GM19468 (cell line): Measurements from ENCODE around the gene CTSK.
"Not testable (repeated sequence)": the region's sequence is repeated elsewhere in the genome, so short reads cannot be mapped to it uniquely, and the experiment has no call there.

Source experiments
- ATAC-seq: cut with Tn5 transposase; IDR thresholded peaks from one replicate; pipeline ENCODE4 v1.9.1; 2021; ENCODE audit warnings: mild to moderate bottlenecking, moderate library complexity, moderate number of reproducible peaks; ENCODE audit not compliant: unreplicated experiment; ENCODE audit errors: extremely low read depth

Gene CTSK

GRCh38 chr1:150808121-150808520, at the start of gene CTSK:
Gene CTSK (minus strand): TSS chr1:150808260. CDS start chr1:150806805, 1,455 bp downstream.
- ATAC-seq: no peak

- ATAC-seq: not testable (repeated sequence)
These were observed 44.7 kb upstream of the CTSK start for GRCh38 chr1:150852734-150853133.

GRCh38 chr1:150850801-150851362, 42.8 kb upstream of the CTSK start:
- not testable (repeated sequence) for ATAC-seq

- no peak for ATAC-seq
These were observed 38.5 kb upstream of the CTSK start for GRCh38 chr1:150846473-150847146.

GRCh38 chr1:150843474-150843873, 35.4 kb upstream of the CTSK start:
- no peak for ATAC-seq

- no peak for ATAC-seq
These were observed 34.9 kb upstream of the CTSK start for GRCh38 chr1:150842964-150843363.

GRCh38 chr1:150842343-150842742, 34.3 kb upstream of the CTSK start:
- no peak for ATAC-seq

GRCh38 chr1:150841626-150842025, 33.6 kb upstream of the CTSK start:
- ATAC-seq: no peak

GRCh38 chr1:150840850-150841249, 32.8 kb upstream of the CTSK start:
- ATAC-seq: not testable (repeated sequence)

- peak; percentile 56 for ATAC-seq
These were observed 28.2 kb upstream of the CTSK start for GRCh38 chr1:150836129-150836773.

- not testable (repeated sequence) for ATAC-seq
These were observed 25.9 kb upstream of the CTSK start for GRCh38 chr1:150833961-150834360.

GRCh38 chr1:150832597-150832996, 24.5 kb upstream of the CTSK start:
- no peak for ATAC-seq

- ATAC-seq: no peak
These were observed 21.7 kb upstream of the CTSK start for GRCh38 chr1:150829751-150830150.

- ATAC-seq: no peak
These were observed 18.2 kb upstream of the CTSK start for GRCh38 chr1:150826299-150826698.

GRCh38 chr1:150820730-150821512, 12.9 kb upstream of the CTSK start:
- no peak for ATAC-seq

- ATAC-seq: no peak
These were observed 7.8 kb upstream of the CTSK start for GRCh38 chr1:150815871-150816270.

GRCh38 chr1:150813028-150813707, 5.1 kb upstream of the CTSK start:
- no peak for ATAC-seq

- no peak for ATAC-seq
These were observed 3.0 kb upstream of the CTSK start for GRCh38 chr1:150810958-150811659.

- ATAC-seq: no peak
These were observed 1.6 kb upstream of the CTSK start for GRCh38 chr1:150809651-150810050.

- no peak for ATAC-seq
These were observed 786 bp upstream of the CTSK start for GRCh38 chr1:150808846-150809245.
